MM.1S (cell line): ENCODE measurements around the gene UPP1.

Experiments used
- CTCF ChIP-seq: fragments of 300-600 bp; sonication (generic); IDR thresholded peaks from 2 replicates; pipeline ENCODE4 v1.5.1; 2016; ENCODE audit warnings: antibody characterized with exemption, low read length, mixed read lengths
- EZH2 ChIP-seq: fragments of 300-600 bp; sonication (generic); optimal IDR thresholded peaks from 2 replicates; pipeline ENCODE3; 2017; ENCODE audit warnings: low read depth, mild to moderate bottlenecking, antibody characterized with exemption, low read length, mixed read lengths
- EZH2phosphoT487 ChIP-seq: fragments of 300-600 bp; sonication (generic); IDR thresholded peaks from 2 replicates; pipeline ENCODE4 v1.6.1; 2018; ENCODE audit warnings: antibody characterized with exemption, low read length

GRCh38 chr7:48099781-48100180, 10.7 kb downstream of the UPP1 start:
- TF ChIP-seq CTCF (no peak), EZH2 (no peak), EZH2phosphoT487 (no peak)
